ENCODE results near the gene IL17RD. TPM values are rescaled to one million over a fixed set of nuclear protein-coding genes. Genes with fewer than 3 reads are reported as not detected.

IL17RD gene
- total RNA-seq, 1 donor from 2014 or later: 3.4 TPM

GRCh38 chr3:57154470-57155309 lies 10.5 kb downstream of the IL17RD start:
- intact Hi-C loops (cut with DNase I): no loop called here
- Histone ChIP-seq H3K27me3 (no peaks in the 10 kb centered on the region), H3K4me1 (peaks cover 0 to 4% of the 10 kb centered on the region in 2 donors), H3K36me3 (no peaks in the 10 kb centered on the region), H3K9me3 (no peaks in the 10 kb centered on the region), H3K27ac (no peak overlapping the region), H3K4me3 (no peak overlapping the region)
- TF ChIP-seq CTCF (IDR thresholded peaks at IDR 0.05): no peak
- DNase-seq (ENCODE audit: low spot score in 2 of 2): no peak

GRCh38 chr3:57152151-57153143 lies 12.7 kb downstream of the IL17RD start:
- DNase-seq (ENCODE audit: low spot score in 2 of 2): no peak
- H3K9me3 ChIP-seq: no peaks in the 10 kb centered on the region
- no peaks in the 10 kb centered on the region for H3K27me3 ChIP-seq
- no peak overlapping the region for H3K27ac ChIP-seq
- intact Hi-C loops (cut with DNase I): no loop called here
- no peak for TF ChIP-seq CTCF (IDR thresholded peaks at IDR 0.05)
- no peaks in the 10 kb centered on the region for H3K36me3 ChIP-seq
- H3K4me3 ChIP-seq: peak overlapping the region in 1 of 2 donors; percentile 35
- no peaks in the 10 kb centered on the region for H3K4me1 ChIP-seq

GRCh38 chr3:57151749-57152148 lies 13.4 kb downstream of the IL17RD start:
- intact Hi-C loops (cut with DNase I): no loop called here
- H3K4me3 ChIP-seq: peak overlapping the region in 1 of 2 donors; percentile 35
- H3K27ac ChIP-seq: no peak overlapping the region

GRCh38 chr3:57151021-57151449 lies 14.1 kb downstream of the IL17RD start:
- no peak for TF ChIP-seq CTCF (IDR thresholded peaks at IDR 0.05)
- H3K4me3 ChIP-seq: no peak overlapping the region
- no peaks in the 10 kb centered on the region for H3K36me3 ChIP-seq
- no peak for DNase-seq (ENCODE audit: low spot score in 2 of 2)
- no peaks in the 10 kb centered on the region for H3K4me1 ChIP-seq
- H3K27ac ChIP-seq: no peak overlapping the region
- no peaks in the 10 kb centered on the region for H3K9me3 ChIP-seq
- intact Hi-C loops (cut with DNase I): no loop called here
- H3K27me3 ChIP-seq: no peaks in the 10 kb centered on the region

More at GRCh38 chr3:57151749-57152148, 13.4 kb downstream of the IL17RD start:
- DNase-seq (ENCODE audit: low spot score in 2 of 2): no peak
- no peak for TF ChIP-seq CTCF (IDR thresholded peaks at IDR 0.05)
- no peaks in the 10 kb centered on the region for H3K27me3 ChIP-seq
- H3K4me1 ChIP-seq: no peaks in the 10 kb centered on the region
- H3K36me3 ChIP-seq: no peaks in the 10 kb centered on the region
- H3K9me3 ChIP-seq: no peaks in the 10 kb centered on the region

GRCh38 chr3:57150113-57150581 lies 15.0 kb downstream of the IL17RD start:
- Histone ChIP-seq H3K36me3 (no peaks in the 10 kb centered on the region), H3K9me3 (no peaks in the 10 kb centered on the region), H3K4me1 (no peaks in the 10 kb centered on the region), H3K27me3 (no peaks in the 10 kb centered on the region), H3K4me3 (no peak overlapping the region), H3K27ac (no peak overlapping the region)
- no peak for DNase-seq (ENCODE audit: low spot score in 2 of 2)
- TF ChIP-seq CTCF (IDR thresholded peaks at IDR 0.05): no peak
- intact Hi-C loops (cut with DNase I): no loop called here

All from ascending aorta (tissue), 2 donors.